ENCODE results near the gene PDE8B.

DNA sequence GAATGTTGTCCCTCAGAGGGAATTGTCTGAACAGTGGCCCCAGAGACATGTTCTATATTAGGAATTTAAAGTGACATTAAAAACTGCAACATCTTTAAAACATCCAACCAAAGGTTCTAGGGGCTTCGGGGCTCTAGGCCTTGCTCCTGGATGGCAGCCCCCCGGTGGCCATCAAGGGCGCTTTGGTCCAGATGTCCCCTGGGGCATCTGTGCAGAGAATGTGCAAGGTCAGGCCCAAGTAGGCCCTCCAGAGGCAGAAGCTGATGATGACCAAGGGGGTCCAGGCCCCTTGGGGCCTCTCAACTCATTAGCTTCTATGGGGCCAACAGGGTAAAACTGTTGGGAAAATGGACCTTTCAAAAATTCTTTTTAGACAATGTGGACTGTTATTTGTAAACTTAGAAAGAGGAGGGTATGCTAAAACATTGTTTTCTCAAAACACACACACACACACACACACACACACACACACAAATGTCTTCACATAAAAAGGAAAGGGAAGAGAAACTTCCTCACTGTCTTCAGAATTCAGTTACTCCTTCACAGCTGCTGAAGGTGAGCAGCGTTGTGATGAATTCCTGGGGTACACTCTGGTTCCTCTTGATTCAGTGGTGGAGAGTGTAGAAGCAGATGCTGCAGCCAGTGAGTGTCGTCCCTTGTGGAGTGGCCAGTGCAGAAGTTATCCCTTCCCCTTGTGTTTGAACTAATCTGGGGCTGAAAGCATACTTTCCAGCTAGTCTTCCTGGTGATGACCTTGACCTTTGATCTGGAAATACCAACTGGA, 156.4 kb downstream of the PDE8B start:
- TF ChIP-seq POLR2A (IDR thresholded peaks at IDR 0.05) (no peak), CTCF (IDR thresholded peaks at IDR 0.05) (no peak)
